GM21723 (cell line): ENCODE results near the gene PRKN.

Source experiments
- ATAC-seq: cut with Tn5 transposase; IDR thresholded peaks from one replicate; pipeline ENCODE4 v1.9.1; 2021; ENCODE audit warnings: mild to moderate bottlenecking, moderate library complexity; ENCODE audit not compliant: unreplicated experiment

The PRKN gene

GRCh38 chr6:161411265-161411944 is 1316.2 kb downstream of the PRKN start:
- ATAC-seq, result no peak

- no peak for ATAC-seq
These were observed 1316.8 kb downstream of the PRKN start for GRCh38 chr6:161410736-161411135.

- ATAC-seq, result no peak
These were observed 1317.5 kb downstream of the PRKN start for GRCh38 chr6:161410076-161410475.

GRCh38 chr6:161409353-161409752 is 1318.2 kb downstream of the PRKN start:
- no peak for ATAC-seq

GRCh38 chr6:161408041-161408440 is 1319.5 kb downstream of the PRKN start:
- ATAC-seq, result no peak

- no peak for ATAC-seq
These were observed 1320.0 kb downstream of the PRKN start for GRCh38 chr6:161407581-161407980.

- no peak for ATAC-seq
These were observed 1320.5 kb downstream of the PRKN start for GRCh38 chr6:161407115-161407514.

- no peak for ATAC-seq
These were observed 1320.9 kb downstream of the PRKN start for GRCh38 chr6:161406646-161407045.

GRCh38 chr6:161405418-161405817 is 1322.1 kb downstream of the PRKN start:
- ATAC-seq, result no peak

GRCh38 chr6:161403717-161404116 is 1323.8 kb downstream of the PRKN start:
- no peak for ATAC-seq

- no peak for ATAC-seq
These were observed 1325.8 kb downstream of the PRKN start for GRCh38 chr6:161401587-161402309.

- ATAC-seq, result no peak
These were observed 1326.9 kb downstream of the PRKN start for GRCh38 chr6:161400671-161401070.

GRCh38 chr6:161396539-161396938 is 1331.0 kb downstream of the PRKN start:
- ATAC-seq, result no peak

GRCh38 chr6:161395716-161396231 is 1331.8 kb downstream of the PRKN start:
- no peak for ATAC-seq

- no peak for ATAC-seq
These were observed 1333.1 kb downstream of the PRKN start for GRCh38 chr6:161394437-161394836.

- peak; percentile 100 for ATAC-seq
These were observed 1333.7 kb downstream of the PRKN start for GRCh38 chr6:161393839-161394364.

GRCh38 chr6:161393292-161393691 is 1334.3 kb downstream of the PRKN start:
- ATAC-seq, result no peak

- ATAC-seq, result no peak
These were observed 1337.8 kb downstream of the PRKN start for GRCh38 chr6:161389756-161390155.

GRCh38 chr6:161383951-161384350 is 1343.6 kb downstream of the PRKN start:
- ATAC-seq, result no peak

GRCh38 chr6:161379834-161380582 is 1347.6 kb downstream of the PRKN start:
- no peak for ATAC-seq

GRCh38 chr6:161378115-161378514 is 1349.5 kb downstream of the PRKN start:
- no peak for ATAC-seq
